Measurements from ENCODE around the gene TMEM256.

Gene TMEM256

GRCh38 chr17:7441266-7441665, 37.4 kb upstream of the TMEM256 start:
- DNase-seq (ENCODE audit: low spot score), result no peak
- no peak for TF ChIP-seq CTCF (IDR thresholded peaks at IDR 0.05; ENCODE audit: extremely low read depth, insufficient read depth, missing control alignments)
- in situ Hi-C loops (cut with MboI; ENCODE audit: low pct_unique_long_range_greater_than_20kb, low sequenced_read_pairs, unreplicated experiment), result no loop called here

GRCh38 chr17:7440834-7441195, 36.9 kb upstream of the TMEM256 start:
- no peak for TF ChIP-seq CTCF (IDR thresholded peaks at IDR 0.05; ENCODE audit: extremely low read depth, insufficient read depth, missing control alignments)
- peak; percentile 81 for DNase-seq (ENCODE audit: low spot score)
- in situ Hi-C loops (cut with MboI; ENCODE audit: low pct_unique_long_range_greater_than_20kb, low sequenced_read_pairs, unreplicated experiment), result no loop called here

GRCh38 chr17:7440113-7440833, 36.4 kb upstream of the TMEM256 start:
- DNase-seq (ENCODE audit: low spot score), result peak; percentile 72
- TF ChIP-seq CTCF (IDR thresholded peaks at IDR 0.05; ENCODE audit: extremely low read depth, insufficient read depth, missing control alignments), result no peak
- in situ Hi-C loops (cut with MboI; ENCODE audit: low pct_unique_long_range_greater_than_20kb, low sequenced_read_pairs, unreplicated experiment), result no loop called here

- DNase-seq (ENCODE audit: low spot score), result no peak
- TF ChIP-seq CTCF (IDR thresholded peaks at IDR 0.05; ENCODE audit: extremely low read depth, insufficient read depth, missing control alignments), result no peak
- in situ Hi-C loops (cut with MboI; ENCODE audit: low pct_unique_long_range_greater_than_20kb, low sequenced_read_pairs, unreplicated experiment), result no loop called here
Observed at GRCh38 chr17:7439462-7440112, 35.7 kb upstream of the TMEM256 start, which contains the start of gene FGF11. TSS of gene FGF11 (plus strand) at chr17:7439512. CDS start at chr17:7439621, 109 bp downstream.

GRCh38 chr17:7438656-7439460, 35.0 kb upstream of the TMEM256 start:
- in situ Hi-C loops (cut with MboI; ENCODE audit: low pct_unique_long_range_greater_than_20kb, low sequenced_read_pairs, unreplicated experiment), result no loop called here
- no peak for DNase-seq (ENCODE audit: low spot score)
- no peak for TF ChIP-seq CTCF (IDR thresholded peaks at IDR 0.05; ENCODE audit: extremely low read depth, insufficient read depth, missing control alignments)

- in situ Hi-C loops (cut with MboI; ENCODE audit: low pct_unique_long_range_greater_than_20kb, low sequenced_read_pairs, unreplicated experiment), result no loop called here
- TF ChIP-seq CTCF (IDR thresholded peaks at IDR 0.05; ENCODE audit: extremely low read depth, insufficient read depth, missing control alignments), result no peak
- DNase-seq (ENCODE audit: low spot score), result no peak
Observed at GRCh38 chr17:7437950-7438614, 34.2 kb upstream of the TMEM256 start.
